Glutamatergic neuron (in vitro differentiated cells): Measurements from ENCODE around the gene DHRS1. TPM values are rescaled to one million over a fixed set of nuclear protein-coding genes. Genes with fewer than 3 reads are reported as not detected.
A peak's percentile ranks its signal among the peaks of the same experiment; 100 is the strongest.

ENCODE experiments used
- DNase-seq: peaks from one replicate; pipeline ENCODE4 v3.0.0; 2022
- H3K27ac Mint-ChIP-seq: one replicate; pipeline ENCODE4 v1.8.0; 2020; ENCODE audit warnings: mild to moderate bottlenecking, mixed read lengths, inconsistent platforms; ENCODE audit not compliant: unreplicated experiment
- H3K27me3 Mint-ChIP-seq: one replicate; pipeline ENCODE4 v1.8.0; 2020; ENCODE audit warnings: mild to moderate bottlenecking, moderate library complexity, mixed read lengths, inconsistent platforms; ENCODE audit not compliant: unreplicated experiment
- H3K36me3 Mint-ChIP-seq: one replicate; pipeline ENCODE4 v1.8.0; 2020; ENCODE audit warnings: mild to moderate bottlenecking, mixed read lengths, inconsistent platforms; ENCODE audit not compliant: unreplicated experiment
- H3K4me1 Mint-ChIP-seq: one replicate; pipeline ENCODE4 v1.8.0; 2020; ENCODE audit warnings: mild to moderate bottlenecking, low read depth, mixed read lengths, inconsistent platforms; ENCODE audit not compliant: unreplicated experiment
- H3K4me3 Mint-ChIP-seq: one replicate; pipeline ENCODE4 v1.8.0; 2020; ENCODE audit warnings: mild to moderate bottlenecking, mixed read lengths, inconsistent platforms; ENCODE audit not compliant: unreplicated experiment
- H3K9me3 Mint-ChIP-seq: one replicate; pipeline ENCODE4 v1.8.0; 2020; ENCODE audit warnings: mild to moderate bottlenecking, moderate library complexity, mixed read lengths, inconsistent platforms; ENCODE audit not compliant: unreplicated experiment
- total RNA-seq: library from RNA; stranded (reverse); fragmentation: NEBNext Ultra II Directional; extraction: Animal tissue kit (Norgen Biotek cat#: 25700); gene quantifications from one replicate; pipeline ENCODE4 v1.2.1, GENCODE V29; 2021; ENCODE audit not compliant: unreplicated experiment
- TF ChIP-seq, protein P1 (sequence below): fragments of 200-600 bp; sonication (generic); IDR thresholded peaks from one replicate; pipeline ENCODE4 v1.5.0; 2021; ENCODE audit not compliant: partially characterized antibody, unreplicated experiment

The DHRS1 gene
- total RNA-seq, 1 donor from 2014 or later: 25.1 TPM

DNA sequence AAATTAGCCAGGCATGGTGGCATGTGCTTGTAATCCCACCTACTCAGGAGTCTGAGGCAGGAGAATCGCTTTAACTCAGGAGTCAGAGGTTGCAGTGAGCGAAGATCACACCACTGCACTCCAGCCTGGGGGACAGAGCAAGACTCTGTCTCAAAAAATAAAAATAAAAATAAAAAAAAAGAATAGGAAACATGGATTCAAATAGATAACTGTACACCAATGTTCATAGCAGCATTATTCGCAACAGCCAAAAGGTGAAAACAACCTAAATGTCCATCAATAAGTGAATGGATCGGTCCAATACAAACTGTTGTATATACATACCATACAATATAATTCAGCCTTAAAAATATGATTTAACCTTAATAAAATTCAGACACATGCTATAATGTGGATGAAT lies 43.3 kb upstream of the DHRS1 start:
- no peak overlapping the region for H3K27ac Mint-ChIP-seq
- peaks cover 6% of the 10 kb centered on the region for H3K27me3 Mint-ChIP-seq
- TF ChIP-seq, protein P1, sequence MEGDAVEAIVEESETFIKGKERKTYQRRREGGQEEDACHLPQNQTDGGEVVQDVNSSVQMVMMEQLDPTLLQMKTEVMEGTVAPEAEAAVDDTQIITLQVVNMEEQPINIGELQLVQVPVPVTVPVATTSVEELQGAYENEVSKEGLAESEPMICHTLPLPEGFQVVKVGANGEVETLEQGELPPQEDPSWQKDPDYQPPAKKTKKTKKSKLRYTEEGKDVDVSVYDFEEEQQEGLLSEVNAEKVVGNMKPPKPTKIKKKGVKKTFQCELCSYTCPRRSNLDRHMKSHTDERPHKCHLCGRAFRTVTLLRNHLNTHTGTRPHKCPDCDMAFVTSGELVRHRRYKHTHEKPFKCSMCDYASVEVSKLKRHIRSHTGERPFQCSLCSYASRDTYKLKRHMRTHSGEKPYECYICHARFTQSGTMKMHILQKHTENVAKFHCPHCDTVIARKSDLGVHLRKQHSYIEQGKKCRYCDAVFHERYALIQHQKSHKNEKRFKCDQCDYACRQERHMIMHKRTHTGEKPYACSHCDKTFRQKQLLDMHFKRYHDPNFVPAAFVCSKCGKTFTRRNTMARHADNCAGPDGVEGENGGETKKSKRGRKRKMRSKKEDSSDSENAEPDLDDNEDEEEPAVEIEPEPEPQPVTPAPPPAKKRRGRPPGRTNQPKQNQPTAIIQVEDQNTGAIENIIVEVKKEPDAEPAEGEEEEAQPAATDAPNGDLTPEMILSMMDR: no peak
- H3K4me3 Mint-ChIP-seq: no peak overlapping the region
- no peaks in the 10 kb centered on the region for H3K9me3 Mint-ChIP-seq
- H3K36me3 Mint-ChIP-seq: no peaks in the 10 kb centered on the region
- no peaks in the 10 kb centered on the region for H3K4me1 Mint-ChIP-seq
- DNase-seq: no peak

DNA sequence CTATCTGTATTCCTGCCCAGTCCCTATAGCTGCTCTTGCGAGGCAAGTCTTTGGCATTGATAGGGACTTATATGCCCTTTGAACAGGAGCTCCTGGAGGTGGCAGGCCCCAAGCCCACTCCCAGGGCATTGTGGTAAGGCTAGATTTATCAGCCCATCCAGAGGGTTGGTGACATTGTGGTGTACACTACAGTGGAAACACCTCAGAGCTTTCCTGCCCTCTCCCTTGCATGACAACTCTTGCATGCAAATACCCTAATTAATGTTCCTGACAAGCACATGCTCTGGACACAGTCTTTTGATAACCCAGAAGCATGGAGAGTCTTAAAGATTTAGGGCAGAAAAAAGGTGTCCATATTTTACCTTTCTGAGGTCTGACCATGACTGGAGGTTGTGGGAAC lies 41.0 kb upstream of the DHRS1 start:
- H3K27me3 Mint-ChIP-seq: peaks cover 15% of the 10 kb centered on the region
- no peak for DNase-seq
- H3K9me3 Mint-ChIP-seq: no peaks in the 10 kb centered on the region
- TF ChIP-seq, protein P1: no peak
- no peaks in the 10 kb centered on the region for H3K4me1 Mint-ChIP-seq
- no peaks in the 10 kb centered on the region for H3K36me3 Mint-ChIP-seq
- no peak overlapping the region for H3K4me3 Mint-ChIP-seq
- H3K27ac Mint-ChIP-seq: no peak overlapping the region

DNA sequence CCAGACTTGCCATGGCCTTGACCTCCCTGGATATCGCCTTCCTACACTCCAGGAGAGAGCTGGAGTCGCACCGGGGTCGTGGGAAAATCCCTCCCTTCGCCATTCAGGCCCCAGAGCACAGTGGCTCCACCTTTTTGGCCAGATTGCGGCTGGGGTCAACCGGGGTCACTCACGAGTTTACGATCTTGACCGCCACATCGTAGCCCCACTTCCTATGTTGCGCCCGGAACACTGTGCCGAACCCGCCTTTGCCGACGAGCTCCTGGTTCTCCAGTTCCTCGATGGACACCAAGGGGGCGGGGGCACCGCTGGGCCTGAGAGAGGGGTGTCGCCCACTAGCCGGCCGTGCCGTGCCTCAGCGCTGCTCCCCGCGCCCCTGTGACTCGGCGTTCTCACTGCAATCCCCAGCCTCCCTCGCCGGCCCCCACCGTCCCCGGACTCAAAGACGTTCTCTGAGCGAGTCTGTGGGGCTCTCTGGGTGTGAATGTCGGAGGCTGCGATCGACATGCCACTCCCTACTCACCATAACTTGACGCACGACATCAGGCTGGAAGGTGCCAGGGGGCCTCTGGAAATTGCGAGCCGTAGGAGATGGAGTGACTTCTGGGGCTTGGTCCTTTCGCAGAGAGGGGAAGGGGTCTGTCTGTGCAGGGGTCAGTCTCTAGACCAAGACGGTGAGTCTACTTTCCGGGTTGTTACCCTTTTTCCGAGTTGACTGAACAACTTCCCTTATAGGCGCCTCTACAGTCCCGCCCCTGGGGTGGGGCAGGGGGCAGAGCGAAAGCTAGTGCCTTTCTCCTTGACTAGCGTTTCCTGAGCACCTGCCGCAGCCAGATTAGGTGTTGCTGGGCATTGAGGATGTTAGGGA lies 39.9 kb upstream of the DHRS1 start, which contains the start of gene RIPK3:
Gene RIPK3 (minus strand): TSS at position 708 of the 868 bp plus-strand sequence. CDS start 165 bp downstream, at position 543.
- TF ChIP-seq, protein P1: no peak
- H3K27ac Mint-ChIP-seq: no peak within 1 kb of the TSS
- peak; percentile 25 for DNase-seq
- H3K36me3 Mint-ChIP-seq: no peaks in the 10 kb centered on the region
- no peaks in the 10 kb centered on the region for H3K9me3 Mint-ChIP-seq
- H3K4me3 Mint-ChIP-seq: no peak within 1 kb of the TSS
- peaks cover 20% of the 10 kb centered on the region for H3K27me3 Mint-ChIP-seq
- H3K4me1 Mint-ChIP-seq: peaks cover 2% of the 10 kb centered on the region

DNA sequence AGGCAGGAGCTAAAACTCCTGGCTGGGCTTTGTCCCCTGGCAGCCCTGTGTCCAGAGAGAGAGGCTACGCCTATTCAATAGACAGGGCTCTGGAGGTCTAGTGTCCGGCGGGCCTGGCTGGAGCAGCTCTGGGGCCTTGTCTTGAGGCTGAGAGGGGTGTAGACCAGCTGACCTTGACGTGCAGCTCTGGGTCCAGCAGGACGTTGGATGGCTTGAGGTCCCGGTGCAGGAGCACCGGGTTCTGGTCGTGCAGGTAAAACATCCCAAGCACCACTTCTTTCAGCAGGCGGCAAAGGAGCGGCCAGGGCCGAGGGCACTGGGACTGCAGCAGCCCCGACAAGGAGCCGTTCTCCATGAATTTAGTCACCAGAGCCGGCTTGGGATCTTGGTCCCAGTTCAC lies 39.3 kb upstream of the DHRS1 start:
- no peak for DNase-seq
- peaks cover 23% of the 10 kb centered on the region for H3K27me3 Mint-ChIP-seq
- H3K9me3 Mint-ChIP-seq: peaks cover 2% of the 10 kb centered on the region
- H3K27ac Mint-ChIP-seq: no peak overlapping the region
- no peaks in the 10 kb centered on the region for H3K36me3 Mint-ChIP-seq
- no peak overlapping the region for H3K4me3 Mint-ChIP-seq
- peaks cover 4% of the 10 kb centered on the region for H3K4me1 Mint-ChIP-seq
- TF ChIP-seq, protein P1: no peak

DNA sequence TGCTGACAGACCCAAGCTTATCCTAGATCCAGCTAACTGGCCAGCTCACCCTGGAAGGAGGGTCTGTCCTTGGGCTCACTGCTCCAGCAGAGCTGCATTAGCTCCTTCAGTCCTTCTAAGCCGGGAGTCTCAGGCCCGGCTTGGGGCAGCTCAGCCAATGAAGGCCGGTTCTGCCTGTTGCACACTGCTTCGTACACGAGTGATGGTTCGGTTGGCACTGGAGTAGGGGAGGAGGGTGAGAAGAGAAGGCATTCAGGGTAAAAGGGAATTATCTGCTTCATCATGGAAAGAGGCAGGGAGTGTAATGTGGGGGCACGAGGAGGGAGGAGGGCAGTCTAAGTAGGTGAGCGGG lies 38.2 kb upstream of the DHRS1 start:
- TF ChIP-seq, protein P1: no peak
- Mint-ChIP-seq H3K4me1 (peaks cover 4% of the 10 kb centered on the region), H3K36me3 (no peaks in the 10 kb centered on the region), H3K27ac (no peak overlapping the region), H3K27me3 (peaks cover 26% of the 10 kb centered on the region), H3K4me3 (no peak overlapping the region), H3K9me3 (peaks cover 2% of the 10 kb centered on the region)
- DNase-seq: no peak
